H1 (cell line): ENCODE results near the gene ZNF691. TPM values are rescaled to one million over a fixed set of nuclear protein-coding genes. Genes with fewer than 3 reads are reported as not detected.

ENCODE experiments used
- CTCF ChIA-PET: fragments of 300-600 bp; sonication (Branson Sonifier 250); formaldehyde crosslinking; loops from one replicate; lab custom pipeline; 2021; ENCODE audit not compliant: partially characterized antibody; lab: Charles Lee
- POLR2A ChIA-PET: fragments of 300-600 bp; sonication (Branson Sonifier 250); formaldehyde crosslinking; loops from one replicate; lab custom pipeline; 2021; ENCODE audit warnings: inconsistent platforms; ENCODE audit not compliant: partially characterized antibody; lab: Charles Lee
- DNase-seq, 2 experiments: peaks; one replicate each; pipeline versions ENCODE4 v3.0.0 to v3.0.0-alpha.2; 2010 to 2022; ENCODE audit warnings: low spot score in 2 of 2, low read depth in 1 of 2, mixed read lengths in 1 of 2
- FAIRE-seq: peaks from 2 replicates; lab custom pipeline; 2011; peaks lifted over from hg19 to GRCh38; lab: Jason Lieb, UNC
- H2AFZ ChIP-seq: 2 replicates; pipeline ENCODE4 v1.8.1; 2012; ENCODE audit warnings: low read length, inconsistent platforms
- H2AK5ac ChIP-seq: 2 replicates; pipeline ENCODE4 v1.6.1; 2013; ENCODE audit warnings: low read depth, low read length
- H2BK120ac ChIP-seq: replicated peaks from 2 replicates; pipeline ENCODE3; 2013; ENCODE audit warnings: low read depth, low read length, inconsistent platforms
- H2BK12ac ChIP-seq: 2 replicates; pipeline ENCODE4 v1.6.1; 2013; ENCODE audit warnings: low read depth, low read length
- H2BK15ac ChIP-seq: 2 replicates; pipeline ENCODE4 v1.6.1; 2013; ENCODE audit warnings: low read length
- H2BK20ac ChIP-seq: 2 replicates; pipeline ENCODE4 v1.6.1; 2013; ENCODE audit warnings: low read length
- H2BK5ac ChIP-seq: 2 replicates; pipeline ENCODE4 v1.6.1; 2013; ENCODE audit warnings: low read depth, low read length
- H3K14ac ChIP-seq: 2 replicates; pipeline ENCODE4 v1.6.1; 2013; ENCODE audit warnings: inconsistent platforms; ENCODE audit not compliant: insufficient read length
- H3K18ac ChIP-seq: 2 replicates; pipeline ENCODE4 v1.6.1; 2013; ENCODE audit warnings: low read length; ENCODE audit errors: extremely low read depth
- H3K23ac ChIP-seq: 2 replicates; pipeline ENCODE4 v1.6.1; 2013; ENCODE audit warnings: inconsistent platforms; ENCODE audit not compliant: insufficient read length
- H3K23me2 ChIP-seq: 2 replicates; pipeline ENCODE4 v1.6.1; 2013; ENCODE audit warnings: low read depth, low read length
- H3K27ac ChIP-seq: 2 replicates; pipeline ENCODE4 v1.6.1; 2011; ENCODE audit warnings: low read depth, low read length, inconsistent platforms
- H3K27me3 ChIP-seq, 4 experiments: replicated peaks in 1 of 4; 1 replicate in 1 of 4; 2 replicates in 3 of 4; pipeline versions ENCODE4 v1.6.1 to v1.8.1; 2011 to 2013; ENCODE audit warnings: low read length in 3 of 4, mild to moderate bottlenecking in 3 of 4, inconsistent platforms in 2 of 4, mixed read lengths in 2 of 4, moderate library complexity in 1 of 4; ENCODE audit not compliant: control insufficient read depth in 3 of 4, insufficient read depth in 3 of 4; ENCODE audit errors: extremely low read depth in 1 of 4
- H3K36me3 ChIP-seq, 4 experiments: 2 replicates each; pipeline versions ENCODE4 v1.6.1 to v1.8.1; 2011 to 2013; ENCODE audit warnings: mild to moderate bottlenecking in 4 of 4, low read length in 3 of 4, moderate library complexity in 2 of 4, control low read depth in 1 of 4, inconsistent platforms in 1 of 4; ENCODE audit not compliant: insufficient read depth in 4 of 4, control insufficient read depth in 2 of 4
- H3K4ac ChIP-seq: replicated peaks from 2 replicates; pipeline ENCODE3; 2013; ENCODE audit warnings: low read length, low read depth, mixed read lengths, inconsistent platforms; ENCODE audit not compliant: insufficient read length
- H3K4me1 ChIP-seq, 4 experiments: replicated peaks in 1 of 4; 1 replicate in 1 of 4; 2 replicates in 3 of 4; pipeline versions ENCODE4 v1.6.1 to v1.8.1; 2011 to 2013; ENCODE audit warnings: low read length in 3 of 4, inconsistent platforms in 2 of 4, mixed read lengths in 1 of 4; ENCODE audit not compliant: insufficient read depth in 4 of 4, control insufficient read depth in 3 of 4
- H3K4me2 ChIP-seq, 2 experiments: 2 replicates each; pipeline versions ENCODE4 v1.6.1 to v1.8.1; 2011 to 2013; ENCODE audit warnings: low read depth in 2 of 2, low read length in 2 of 2, control low read depth in 1 of 2, inconsistent platforms in 1 of 2, mild to moderate bottlenecking in 1 of 2; ENCODE audit not compliant: insufficient read depth in 1 of 2
- H3K4me3 ChIP-seq, 4 experiments: fragments of 200-600, 300-600 bp in 1 of 4; sonication (generic), shearing (Covaris generic), sonication (Bioruptor Twin) in 1 of 4; 2 replicates each; pipeline versions ENCODE4 v1.5.1 to v1.8.1; 2011 to 2016; ENCODE audit warnings: low read length in 4 of 4, low read depth in 3 of 4, control low read depth in 2 of 4, inconsistent platforms in 2 of 4, mild to moderate bottlenecking in 2 of 4, mixed read lengths in 1 of 4, moderate library complexity in 1 of 4; ENCODE audit not compliant: insufficient read depth in 2 of 4; ENCODE audit errors: extremely low read depth in 1 of 4
- H3K56ac ChIP-seq: replicated peaks from 2 replicates; pipeline ENCODE3; 2013; ENCODE audit warnings: low read depth, mild to moderate bottlenecking, mixed read lengths, low read length, inconsistent platforms; ENCODE audit not compliant: insufficient read length
- H3K79me1 ChIP-seq: 2 replicates; pipeline ENCODE4 v1.6.1; 2013; ENCODE audit warnings: low read depth, low read length, control low read depth
- H3K79me2 ChIP-seq, 2 experiments: 2 replicates each; pipeline versions ENCODE4 v1.6.1 to v1.8.1; 2012 to 2013; ENCODE audit warnings: low read length in 2 of 2, mild to moderate bottlenecking in 2 of 2, inconsistent platforms in 1 of 2; ENCODE audit not compliant: insufficient read depth in 2 of 2, control insufficient read depth in 1 of 2
- H3K9ac ChIP-seq, 4 experiments: replicated peaks in 1 of 4; 1 replicate in 1 of 4; 2 replicates in 3 of 4; pipeline versions ENCODE4 v1.6.1 to v1.8.1; 2011 to 2013; ENCODE audit warnings: low read depth in 3 of 4, low read length in 3 of 4, control low read depth in 2 of 4, mild to moderate bottlenecking in 2 of 4, moderate library complexity in 2 of 4, inconsistent platforms in 1 of 4; ENCODE audit errors: extremely low read depth in 1 of 4
- H3K9me3 ChIP-seq, 2 experiments: 2 replicates each; pipeline versions ENCODE4 v1.6.1 to v1.8.1; 2012 to 2013; ENCODE audit warnings: mild to moderate bottlenecking in 2 of 2, moderate library complexity in 2 of 2, control low read depth in 1 of 2, inconsistent platforms in 1 of 2, low read depth in 1 of 2, low read length in 1 of 2, mixed read lengths in 1 of 2; ENCODE audit not compliant: insufficient read depth in 2 of 2
- H4K20me1 ChIP-seq, 2 experiments: replicated peaks in 1 of 2; 2 replicates each; pipeline versions ENCODE3 to v1.8.1; 2011 to 2013; ENCODE audit warnings: inconsistent platforms in 2 of 2, low read length in 2 of 2, mild to moderate bottlenecking in 1 of 2; ENCODE audit not compliant: insufficient read depth in 2 of 2, control insufficient read depth in 1 of 2
- H4K5ac ChIP-seq: 2 replicates; pipeline ENCODE4 v1.6.1; 2013; ENCODE audit warnings: low read length, low read depth, mixed read lengths, inconsistent platforms; ENCODE audit not compliant: insufficient read length
- H4K8ac ChIP-seq: 2 replicates; pipeline ENCODE4 v1.8.0; 2013; ENCODE audit warnings: mild to moderate bottlenecking, moderate library complexity, low read length, inconsistent platforms; ENCODE audit not compliant: insufficient read depth; ENCODE audit errors: extremely low read depth
- H4K91ac ChIP-seq: replicated peaks from 2 replicates; pipeline ENCODE3; 2013; ENCODE audit warnings: low read length, mixed read lengths, inconsistent platforms; ENCODE audit not compliant: insufficient read length
- EGR1 ChIP-seq: IDR thresholded peaks from 2 replicates; pipeline ENCODE4 v1.6.1; 2011; ENCODE audit warnings: low read depth, low read length, borderline replicate concordance
- EZH2 ChIP-seq: fragments of 200-600 bp; sonication (generic); IDR thresholded peaks from 2 replicates; pipeline ENCODE4 v1.7.1; 2012; ENCODE audit warnings: low read depth, mild to moderate bottlenecking, moderate library complexity, low read length, inconsistent platforms; ENCODE audit not compliant: severe bottlenecking
- PHF8 ChIP-seq: fragments of 200-600 bp; sonication (generic); conservative IDR thresholded peaks from 2 replicates; pipeline ENCODE4 v1.7.1; 2012; ENCODE audit warnings: low read depth, mild to moderate bottlenecking, inconsistent platforms, low read length, moderate library complexity
- POLR2A ChIP-seq, 2 experiments: IDR thresholded peaks; 1 replicate in 1 of 2; 2 replicates in 1 of 2; pipeline ENCODE4 v1.6.1; 2011; ENCODE audit warnings: low read depth in 2 of 2, low read length in 2 of 2, mild to moderate bottlenecking in 2 of 2; ENCODE audit errors: control extremely low read depth in 1 of 2
- TAF7 ChIP-seq: optimal IDR thresholded peaks from 2 replicates; pipeline ENCODE3; 2011; ENCODE audit warnings: low read depth, mild to moderate bottlenecking, inconsistent platforms, low read length, moderate library complexity, borderline replicate concordance
- WGBS, 2 experiments: shearing (Covaris generic) in 1 of 2; methylation state at CpG; one replicate each; pipeline versions ENCODE4 v1.1.6 to v1.1.7; 2013 to 2015; ENCODE audit warnings: low lambda C conversion rate in 2 of 2, mixed read lengths in 2 of 2, inconsistent platforms in 1 of 2, low coverage in 1 of 2, missing lambda C conversion rate in 1 of 2; ENCODE audit not compliant: insufficient replicate concordance in 2 of 2, insufficient coverage in 1 of 2, insufficient read length in 1 of 2; ENCODE audit errors: extremely low coverage in 1 of 2, missing lambda C conversion rate in 1 of 2; 5-methylcytosine and 5-hydroxymethylcytosine counted together
- polyA plus RNA-seq, 7 experiments: library from polyadenylated mRNA; depleted of rRNA in 3 of 7; stranded (reverse) in 5 of 7; unstranded in 2 of 7; fragments of >200 nt in 5 of 7; fragments of 200-250 nt in 2 of 7; gene quantifications; 1 replicate in 5 of 7; 2 replicates in 1 of 7; 4 replicates in 1 of 7; pipeline versions ENCODE4 v1.2.1 to v1.2.3, GENCODE V29; 2011 to 2013; ENCODE audit warnings: missing spikeins in 2 of 7, mixed read lengths in 2 of 7
- total RNA-seq: library from RNA; stranded (reverse); fragmentation: NEBNext Ultra II Directional; extraction: Animal tissue kit (Norgen Biotek cat#: 25700); gene quantifications from 2 replicates; pipeline ENCODE4 v1.2.1, GENCODE V29; 2021

ZNF691 gene
- total and polyA plus RNA-seq, 2 of the 8 experiments (the other 6 are each of a cell fraction or from before 2014, with no cell fraction given): 19.5 TPM

GRCh38 chr1:42847111-42847595, 740 bp downstream of the ZNF691 start:
- peaks cover 10% of the 10 kb centered on the region for H3K79me1 ChIP-seq
- FAIRE-seq (no peak), DNase-seq (no peak)
- H3K4me2 ChIP-seq: peak overlapping the region; percentile 88 to 100
- peak overlapping the region; percentile 79 to 82 (median 81) for H3K4me3 ChIP-seq
- no peak overlapping the region for H4K91ac ChIP-seq
- 7% methylated on average over 6 of the region's 6 CpGs; no CpG with 5 or more reads in 1 of the 2 experiments for WGBS, 2 experiments
- H3K56ac ChIP-seq: peak overlapping the region; percentile 42
- H4K8ac ChIP-seq: 0 out of 2 replicates have a peak overlapping the region, but pooled peaks have one; percentile 88
- ChIA-PET POLR2A (interaction anchor here (0.6 to 3.6 kb wide), 15 partner anchors 9 to 189 kb away, joined by 3 to 21 read pairs (median 7); partner anchors contain the start of genes ERMAP, P3H1, PPIH and SVBP), CTCF (interaction anchor here (0.6 to 5.0 kb wide), 13 partner anchors 9 to 245 kb away, joined by 3 to 30 read pairs (median 3); partner anchors contain the start of gene ERMAP)
- H3K27me3 ChIP-seq: no peaks in the 10 kb centered on the region
- H2BK15ac ChIP-seq: peak overlapping the region; percentile 24; the same call in 1 of the 2 replicates
- no peak for TF ChIP-seq EGR1
- TF ChIP-seq POLR2A (IDR thresholded peaks at IDR 0.05; ENCODE audit: control extremely low read depth in 1 of 2, low read depth in 2 of 2, low read length in 2 of 2): no peak
- no peak for TF ChIP-seq TAF7
- TF ChIP-seq PHF8: no peak
- no peak for TF ChIP-seq EZH2
- H4K20me1 ChIP-seq: peaks cover 0 to 9% of the 10 kb centered on the region in 2 experiments
- H3K79me2 ChIP-seq: peaks cover 11 to 22% of the 10 kb centered on the region in 2 experiments; a peak in 3 of 4 replicates
- H3K9me3 ChIP-seq: peaks cover 0 to 8% of the 10 kb centered on the region in 2 experiments; a peak in 2 of 4 replicates
- H3K4me1 ChIP-seq: peaks cover 2 to 9% (median 5%) of the 10 kb centered on the region in 4 experiments; a peak in 6 of 7 replicates
- H3K9ac ChIP-seq: peak overlapping the region in 3 of 4 experiments; percentile 32 to 81 (median 71); a peak in 6 of 7 replicates
- H3K18ac ChIP-seq: 0 out of 2 replicates have a peak overlapping the region, but pooled peaks have one; percentile 2
- no peak overlapping the region for H3K4ac ChIP-seq
- H2BK20ac ChIP-seq: no peak overlapping the region
- H2AK5ac ChIP-seq: no peak overlapping the region; the same call in 1 of the 2 replicates
- peaks cover 10 to 31% (median 22%) of the 10 kb centered on the region in 4 experiments; a peak in 6 of 8 replicates for H3K36me3 ChIP-seq
- H3K23ac ChIP-seq: no peak overlapping the region
- H2BK5ac ChIP-seq: no peak overlapping the region
- H3K14ac ChIP-seq: no peak overlapping the region
- no peak overlapping the region for H3K27ac ChIP-seq
- H2AFZ ChIP-seq: no peak overlapping the region
- no peak overlapping the region for H2BK120ac ChIP-seq
- no peak overlapping the region for H2BK12ac ChIP-seq
- H3K23me2 ChIP-seq: peaks cover 12% of the 10 kb centered on the region
- no peak overlapping the region for H4K5ac ChIP-seq
